CD14-positive monocyte (primary cell): ENCODE measurements around the gene UST. TPM values are rescaled to one million over a fixed set of nuclear protein-coding genes. Genes with fewer than 3 reads are reported as not detected.

Experiments
- DNase-seq, 3 donors: peaks; one replicate each; pipeline ENCODE4 v3.0.0-alpha.2; 2011 to 2022
- H2AFZ ChIP-seq: 2 replicates; pipeline ENCODE4 v1.6.0; 2012; ENCODE audit warnings: mild to moderate bottlenecking, low read depth, low read length, inconsistent platforms; ENCODE audit not compliant: insufficient read depth, poor library complexity, severe bottlenecking
- H3K27ac ChIP-seq, 2 donors: 1 replicate in 1 of 2; 2 replicates in 1 of 2; pipeline ENCODE4 v1.5.1; 2012 to 2013; ENCODE audit warnings: low read length in 2 of 2, control low read depth in 1 of 2, inconsistent platforms in 1 of 2, low read depth in 1 of 2, mild to moderate bottlenecking in 1 of 2
- H3K27me3 ChIP-seq, 2 donors: one replicate each; pipeline versions ENCODE4 v1.6.0 to v1.6.1; 2011 to 2013; ENCODE audit warnings: low read length in 2 of 2; ENCODE audit not compliant: control insufficient read depth in 2 of 2, insufficient read depth in 2 of 2
- H3K36me3 ChIP-seq, 2 donors: replicated peaks in 1 of 2; 1 replicate in 1 of 2; 2 replicates in 1 of 2; pipeline versions ENCODE4 v1.5.1 to v1.6.1; 2012 to 2013; ENCODE audit warnings: low read length in 2 of 2, control low read depth in 1 of 2, inconsistent platforms in 1 of 2, mild to moderate bottlenecking in 1 of 2; ENCODE audit not compliant: insufficient read depth in 2 of 2, control insufficient read depth in 1 of 2
- H3K4me1 ChIP-seq, 2 donors: 1 replicate in 1 of 2; 2 replicates in 1 of 2; pipeline versions ENCODE4 v1.5.1 to v1.6.1; 2012 to 2013; ENCODE audit warnings: low read length in 2 of 2, control low read depth in 1 of 2, inconsistent platforms in 1 of 2, mild to moderate bottlenecking in 1 of 2, moderate library complexity in 1 of 2; ENCODE audit not compliant: insufficient read depth in 2 of 2, control insufficient read depth in 1 of 2
- H3K4me2 ChIP-seq: replicated peaks from 2 replicates; pipeline ENCODE3; 2012; ENCODE audit warnings: low read length, moderate library complexity, mild to moderate bottlenecking; ENCODE audit not compliant: poor library complexity, severe bottlenecking; ENCODE audit errors: extremely low read depth
- H3K4me3 ChIP-seq, 3 experiments: fragments of 200-600 bp in 1 of 3; sonication (generic) in 1 of 3; replicated peaks in 1 of 3; 1 replicate in 2 of 3; 2 replicates in 1 of 3; pipeline ENCODE4 v1.5.1; 2011 to 2013; ENCODE audit warnings: low read length in 3 of 3, mild to moderate bottlenecking in 3 of 3, control low read depth in 2 of 3, low read depth in 2 of 3, inconsistent platforms in 1 of 3, moderate library complexity in 1 of 3
- H3K79me2 ChIP-seq: 2 replicates; pipeline ENCODE4 v1.6.0; 2012; ENCODE audit warnings: mild to moderate bottlenecking, control low read depth, inconsistent platforms, low read length, moderate library complexity; ENCODE audit not compliant: insufficient read depth
- H3K9ac ChIP-seq: 2 replicates; pipeline ENCODE4 v1.6.0; 2017; ENCODE audit warnings: low read length, mild to moderate bottlenecking; ENCODE audit not compliant: insufficient read depth, poor library complexity, severe bottlenecking
- H3K9me3 ChIP-seq, 2 donors: replicated peaks in 1 of 2; 1 replicate in 1 of 2; 2 replicates in 1 of 2; pipeline versions ENCODE4 v1.5.1 to v1.6.1; 2012 to 2013; ENCODE audit warnings: low read length in 2 of 2, control low read depth in 1 of 2; ENCODE audit not compliant: control insufficient read depth in 1 of 2, insufficient read depth in 1 of 2
- H4K20me1 ChIP-seq: 2 replicates; pipeline ENCODE4 v1.6.0; 2012; ENCODE audit warnings: mild to moderate bottlenecking, low read length, control low read depth, moderate library complexity; ENCODE audit not compliant: insufficient read depth
- H3K27ac Mint-ChIP-seq, 7 donors: one replicate each; pipeline ENCODE4 v1.8.0; 2020; ENCODE audit warnings: mild to moderate bottlenecking in 7 of 7, mixed read lengths in 7 of 7, moderate library complexity in 6 of 7, inconsistent platforms in 2 of 7
- H3K27me3 Mint-ChIP-seq, 3 donors: one replicate each; pipeline ENCODE4 v1.8.0; 2021 to 2022; ENCODE audit warnings: low read depth in 3 of 3, mild to moderate bottlenecking in 3 of 3, mixed read lengths in 3 of 3, moderate library complexity in 3 of 3, inconsistent platforms in 1 of 3
- H3K36me3 Mint-ChIP-seq, 2 donors: one replicate each; pipeline ENCODE4 v1.8.0; 2020; ENCODE audit warnings: mixed read lengths in 2 of 2, inconsistent platforms in 1 of 2, mild to moderate bottlenecking in 1 of 2
- H3K4me1 Mint-ChIP-seq: one replicate; pipeline ENCODE4 v1.8.0; 2020; ENCODE audit warnings: mild to moderate bottlenecking, mixed read lengths
- H3K4me3 Mint-ChIP-seq, 2 donors: one replicate each; pipeline ENCODE4 v1.8.0; 2020; ENCODE audit warnings: mild to moderate bottlenecking in 2 of 2, mixed read lengths in 2 of 2, moderate library complexity in 1 of 2
- H3K9me3 Mint-ChIP-seq, 7 donors: one replicate each; pipeline ENCODE4 v1.8.0; 2020 to 2022; ENCODE audit warnings: mixed read lengths in 7 of 7, mild to moderate bottlenecking in 6 of 7, moderate library complexity in 6 of 7, inconsistent platforms in 2 of 7
- CTCF ChIP-seq: fragments of 200-600 bp; IDR thresholded peaks from one replicate; pipeline ENCODE4 v1.8.0; 2022; ENCODE audit warnings: antibody characterized with exemption, mild to moderate bottlenecking
- WGBS: methylation state at CpG from one replicate; pipeline ENCODE4 v1.1.5; 2013; ENCODE audit warnings: missing lambda C conversion rate; ENCODE audit not compliant: insufficient coverage; 5-methylcytosine and 5-hydroxymethylcytosine counted together
- intact Hi-C, 2 donors: fragments of 100-400 bp; cut with micrococcal nuclease; formaldehyde crosslinking; loops; one replicate each; pipeline versions ENCODE4 v1.15.0 to v1.15.1; 2023
- polyA plus RNA-seq, 3 donors: library from polyadenylated mRNA; depleted of rRNA in 1 of 3; unstranded in 2 of 3; stranded (reverse) in 1 of 3; fragments of 300-500 nt in 2 of 3; fragments of >200 nt in 1 of 3; fragmentation: Illumina TruSeq in 2 of 3; gene quantifications; 1 replicate in 2 of 3; 2 replicates in 1 of 3; pipeline ENCODE4 v1.2.3, GENCODE V29; 2012 to 2021

Gene UST
- polyA plus RNA-seq, 3 donors = 0.33 to 0.53 (median 0.48) TPM

GRCh38 chr6:148906386-148906785 is 159.6 kb downstream of the UST start:
- no peak overlapping the region for H3K9ac ChIP-seq
- intact Hi-C loops = no loop called here
- no peak for DNase-seq
- H3K79me2 ChIP-seq = no peaks in the 10 kb centered on the region
- no peak for TF ChIP-seq CTCF
- no peaks in the 10 kb centered on the region for H3K27me3 ChIP-seq
- H3K27me3 Mint-ChIP-seq = peaks cover 0 to 6% (median 0%) of the 10 kb centered on the region in 3 donors
- no peak overlapping the region for H2AFZ ChIP-seq
- H3K4me1 ChIP-seq = no peaks in the 10 kb centered on the region
- H3K27ac Mint-ChIP-seq = no peak overlapping the region
- WGBS = no CpG with 5 or more reads among the region's 1 CpG
- H3K4me3 ChIP-seq = no peak overlapping the region
- no peak overlapping the region for H3K4me2 ChIP-seq
- H3K4me1 Mint-ChIP-seq = no peaks in the 10 kb centered on the region
- no peaks in the 10 kb centered on the region for H3K36me3 ChIP-seq
- H3K27ac ChIP-seq = no peak overlapping the region
- H3K4me3 Mint-ChIP-seq = no peak overlapping the region
- H3K9me3 ChIP-seq = no peaks in the 10 kb centered on the region
- H3K36me3 Mint-ChIP-seq = no peaks in the 10 kb centered on the region
- H3K9me3 Mint-ChIP-seq = peaks cover 0 to 2% (median 0%) of the 10 kb centered on the region in 7 donors
- no peaks in the 10 kb centered on the region for H4K20me1 ChIP-seq

GRCh38 chr6:148907573-148907972 is 160.7 kb downstream of the UST start:
- Mint-ChIP-seq H3K4me3 (no peak overlapping the region), H3K4me1 (no peaks in the 10 kb centered on the region), H3K27ac (no peak overlapping the region), H3K9me3 (peaks cover 0 to 1% (median 0%) of the 10 kb centered on the region in 7 donors), H3K36me3 (no peaks in the 10 kb centered on the region), H3K27me3 (peaks cover 0 to 3% (median 0%) of the 10 kb centered on the region in 3 donors)
- H3K79me2 ChIP-seq = no peaks in the 10 kb centered on the region
- H4K20me1 ChIP-seq = no peaks in the 10 kb centered on the region
- no peaks in the 10 kb centered on the region for H3K4me1 ChIP-seq
- no peak overlapping the region for H3K4me3 ChIP-seq
- no peak overlapping the region for H2AFZ ChIP-seq
- no CpG with 5 or more reads among the region's 4 CpGs for WGBS
- no peak overlapping the region for H3K27ac ChIP-seq
- no peaks in the 10 kb centered on the region for H3K9me3 ChIP-seq
- intact Hi-C loops = no loop called here
- H3K36me3 ChIP-seq = no peaks in the 10 kb centered on the region
- TF ChIP-seq CTCF = no peak
- H3K27me3 ChIP-seq = no peaks in the 10 kb centered on the region
- H3K9ac ChIP-seq = no peak overlapping the region
- no peak overlapping the region for H3K4me2 ChIP-seq
- DNase-seq = no peak
